SK-N-SH (cell line): ENCODE results near the gene CCDC102A. TPM values are rescaled to one million over a fixed set of nuclear protein-coding genes. Genes with fewer than 3 reads are reported as not detected.

ENCODE experiments used
- CTCF ChIA-PET: fragments of 300-600, 350-600 bp; formaldehyde crosslinking; extraction: SDS; loops from one replicate; lab custom pipeline; 2021; lab: Yijun Ruan, JAX
- POLR2A ChIA-PET: fragments of 350-600 bp; sonication (Branson Sonifier 250); formaldehyde crosslinking; extraction: SDS; loops from one replicate; lab custom pipeline; 2020; ENCODE audit warnings: antibody characterized with exemption, inconsistent platforms; lab: Yijun Ruan, JAX
- DNase-seq: peaks from one replicate; pipeline ENCODE4 v3.0.0; 2012
- H2AFZ ChIP-seq: fragments of 200-600 bp; sonication (generic); 2 replicates; pipeline ENCODE4 v1.8.1; 2016; ENCODE audit warnings: antibody characterized with exemption, mild to moderate bottlenecking, low read depth
- H3F3A ChIP-seq: fragments of 200-600 bp; sonication (generic); replicated peaks from 2 replicates; pipeline ENCODE3; 2016; ENCODE audit warnings: antibody characterized with exemption, mild to moderate bottlenecking; ENCODE audit not compliant: insufficient read depth
- H3K27ac ChIP-seq, 2 experiments: fragments of 200-500 bp in 1 of 2; fragments of 200-600 bp in 1 of 2; sonication (Bioruptor generic) in 1 of 2; sonication (generic), shearing (Covaris generic) in 1 of 2; 2 replicates each; pipeline versions ENCODE4 v1.5.1 to v1.6.1; 2014 to 2016; ENCODE audit warnings: low read depth in 2 of 2, inconsistent platforms in 1 of 2, low read length in 1 of 2, mild to moderate bottlenecking in 1 of 2, mixed read lengths in 1 of 2
- H3K27me3 ChIP-seq: fragments of 200-600 bp; sonication (generic), shearing (Covaris generic); 2 replicates; pipeline ENCODE4 v1.6.1; 2016; ENCODE audit warnings: mixed run types; ENCODE audit not compliant: insufficient read depth
- H3K36me3 ChIP-seq, 2 experiments: fragments of 200-500 bp in 1 of 2; fragments of 200-600 bp in 1 of 2; sonication (Bioruptor generic) in 1 of 2; sonication (generic) in 1 of 2; replicated peaks in 1 of 2; 2 replicates each; pipeline versions ENCODE3 to v1.5.1; 2014 to 2016; ENCODE audit warnings: low read length in 1 of 2, mild to moderate bottlenecking in 1 of 2; ENCODE audit not compliant: insufficient read depth in 2 of 2, control insufficient read depth in 1 of 2
- H3K4me1 ChIP-seq, 2 experiments: fragments of 200-500 bp in 1 of 2; fragments of 200-600 bp in 1 of 2; sonication (Bioruptor generic) in 1 of 2; sonication (generic), shearing (Covaris generic) in 1 of 2; 2 replicates each; pipeline versions ENCODE4 v1.5.1 to v1.6.1; 2014 to 2016; ENCODE audit warnings: low read depth in 1 of 2, low read length in 1 of 2, mixed run types in 1 of 2; ENCODE audit not compliant: insufficient read depth in 2 of 2, control insufficient read depth in 1 of 2
- H3K4me2 ChIP-seq: fragments of 200-600 bp; sonication (generic), shearing (Covaris generic); 2 replicates; pipeline ENCODE4 v1.6.1; 2017; ENCODE audit warnings: mixed run types
- H3K4me3 ChIP-seq, 2 experiments: fragments of 200-500 bp in 1 of 2; fragments of 200-600 bp in 1 of 2; sonication (Bioruptor generic) in 1 of 2; sonication (generic), shearing (Covaris generic) in 1 of 2; 2 replicates each; pipeline versions ENCODE4 v1.5.1 to v1.8.1; 2014 to 2016; ENCODE audit warnings: low read depth in 2 of 2, inconsistent platforms in 1 of 2, low read length in 1 of 2, mild to moderate bottlenecking in 1 of 2, mixed read lengths in 1 of 2, moderate library complexity in 1 of 2
- H3K79me2 ChIP-seq: fragments of 200-600 bp; sonication (generic); 2 replicates; pipeline ENCODE4 v1.8.1; 2017; ENCODE audit warnings: mild to moderate bottlenecking; ENCODE audit not compliant: insufficient read depth
- H3K9ac ChIP-seq: fragments of 200-600 bp; sonication (generic); 2 replicates; pipeline ENCODE4 v1.6.1; 2017; ENCODE audit warnings: mixed run types
- H3K9me2 ChIP-seq: fragments of 200-600 bp; sonication (generic); 2 replicates; pipeline ENCODE4 v1.6.1; 2017; ENCODE audit warnings: mixed run types
- H3K9me3 ChIP-seq: fragments of 200-600 bp; sonication (generic); 2 replicates; pipeline ENCODE4 v1.6.1; 2017; ENCODE audit warnings: mixed run types, mild to moderate bottlenecking, moderate library complexity
- H4K20me1 ChIP-seq: fragments of 200-600 bp; sonication (generic); 2 replicates; pipeline ENCODE4 v1.6.1; 2017; ENCODE audit warnings: mild to moderate bottlenecking, mixed run types; ENCODE audit not compliant: insufficient read depth
- CHD2 ChIP-seq: fragments of 150-350 bp; IDR thresholded peaks from 2 replicates; pipeline ENCODE4 v1.6.1; 2018; ENCODE audit warnings: low read length; ENCODE audit not compliant: partially characterized antibody
- EP300 ChIP-seq, 2 experiments: IDR thresholded peaks; 2 replicates each; pipeline versions ENCODE4 v1.4.0 to v1.6.1; 2012; ENCODE audit warnings: borderline replicate concordance in 1 of 2, low read depth in 1 of 2, low read length in 1 of 2
- EZH2phosphoT487 ChIP-seq: fragments of 200-600 bp; sonication (generic); IDR thresholded peaks from 2 replicates; pipeline ENCODE4 v1.6.1; 2017; ENCODE audit warnings: low read depth, mixed run types, mild to moderate bottlenecking, antibody characterized with exemption, moderate library complexity, borderline replicate concordance
- FOXM1 ChIP-seq: IDR thresholded peaks from 2 replicates; pipeline ENCODE4 v1.4.0; 2012; ENCODE audit warnings: low read depth, mild to moderate bottlenecking
- IRF3 ChIP-seq: fragments of 150-350 bp; IDR thresholded peaks from 2 replicates; pipeline ENCODE4 v1.6.1; 2016; ENCODE audit warnings: mild to moderate bottlenecking, low read depth, low read length
- JUND ChIP-seq: IDR thresholded peaks from 2 replicates; pipeline ENCODE4 v1.4.0; 2012
- MEF2A ChIP-seq: IDR thresholded peaks from 2 replicates; pipeline ENCODE4 v1.4.0; 2012; ENCODE audit warnings: low read depth, borderline replicate concordance
- MXI1 ChIP-seq: IDR thresholded peaks from 2 replicates; pipeline ENCODE4 v1.6.1; 2012; ENCODE audit warnings: mild to moderate bottlenecking, low read depth, low read length, improper control_type of control experiment
- NFIC ChIP-seq: IDR thresholded peaks from 2 replicates; pipeline ENCODE4 v1.4.0; 2012; ENCODE audit warnings: borderline replicate concordance
- POLR2AphosphoS5 ChIP-seq: IDR thresholded peaks from 2 replicates; pipeline ENCODE4 v1.6.1; 2012; ENCODE audit warnings: low read depth, low read length
- RAD21 ChIP-seq: IDR thresholded peaks from 2 replicates; pipeline ENCODE4 v1.6.1; 2012; ENCODE audit warnings: mild to moderate bottlenecking, low read length
- RFX5 ChIP-seq: IDR thresholded peaks from 2 replicates; pipeline ENCODE4 v1.6.1; 2012; ENCODE audit warnings: mild to moderate bottlenecking, improper control_type of control experiment, low read length
- RXRA ChIP-seq: IDR thresholded peaks from 2 replicates; pipeline ENCODE4 v1.4.0; 2012; ENCODE audit warnings: low read depth, mild to moderate bottlenecking, borderline replicate concordance
- TAF1 ChIP-seq: IDR thresholded peaks from 2 replicates; pipeline ENCODE4 v1.6.1; 2012; ENCODE audit warnings: low read depth, mild to moderate bottlenecking, low read length, moderate library complexity, borderline replicate concordance
- TEAD4 ChIP-seq: IDR thresholded peaks from 2 replicates; pipeline ENCODE4 v1.4.0; 2012; ENCODE audit warnings: mild to moderate bottlenecking, borderline replicate concordance; ENCODE audit not compliant: insufficient read depth
- YY1 ChIP-seq: IDR thresholded peaks from 2 replicates; pipeline ENCODE4 v1.4.0; 2012; ENCODE audit warnings: low read depth, mild to moderate bottlenecking
- WGBS: methylation state at CpG from one replicate; pipeline ENCODE4 v1.1.6; 2017; ENCODE audit warnings: low lambda C conversion rate; 5-methylcytosine and 5-hydroxymethylcytosine counted together
- polyA plus RNA-seq, 3 experiments: library from polyadenylated mRNA; depleted of rRNA; stranded (reverse); fragments of >200 nt; gene quantifications; 2 replicates each; pipeline ENCODE4 v1.2.3, GENCODE V29; 2012
- TF ChIP-seq, protein P1 (sequence below): fragments of 200-600 bp; sonication (generic); IDR thresholded peaks from 2 replicates; pipeline ENCODE4 v1.6.1; 2017; ENCODE audit warnings: antibody characterized with exemption, mild to moderate bottlenecking, moderate library complexity
- TF ChIP-seq, protein P2 (sequence below): IDR thresholded peaks from 2 replicates; pipeline ENCODE4 v1.4.0; 2012; ENCODE audit warnings: low read depth

Gene CCDC102A
- polyA plus RNA-seq, 1 of the 3 experiments (the other 2 are of a cell fraction), result 26.2 TPM

DNA sequence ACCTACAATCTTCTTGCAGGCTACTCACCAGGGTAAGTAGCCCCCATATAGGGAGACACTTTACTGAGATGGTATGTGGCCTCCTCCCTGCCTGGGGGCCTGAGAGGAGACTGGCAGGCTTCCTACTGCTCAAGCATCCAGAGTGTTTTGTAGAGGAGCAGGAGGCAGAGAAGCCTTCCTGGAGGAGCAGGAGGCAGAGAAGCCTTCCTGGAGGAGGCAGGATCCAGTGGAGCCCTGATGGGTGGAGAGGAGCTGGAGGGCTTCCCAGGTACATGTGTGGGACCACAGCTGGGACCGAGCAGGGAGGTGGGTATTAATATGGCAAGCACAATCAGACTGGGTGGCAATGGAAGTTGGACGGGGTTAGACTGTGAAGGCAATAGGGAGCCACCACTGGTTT lies 4.0 kb upstream of the CCDC102A start (continued):
- TF ChIP-seq, protein P1, sequence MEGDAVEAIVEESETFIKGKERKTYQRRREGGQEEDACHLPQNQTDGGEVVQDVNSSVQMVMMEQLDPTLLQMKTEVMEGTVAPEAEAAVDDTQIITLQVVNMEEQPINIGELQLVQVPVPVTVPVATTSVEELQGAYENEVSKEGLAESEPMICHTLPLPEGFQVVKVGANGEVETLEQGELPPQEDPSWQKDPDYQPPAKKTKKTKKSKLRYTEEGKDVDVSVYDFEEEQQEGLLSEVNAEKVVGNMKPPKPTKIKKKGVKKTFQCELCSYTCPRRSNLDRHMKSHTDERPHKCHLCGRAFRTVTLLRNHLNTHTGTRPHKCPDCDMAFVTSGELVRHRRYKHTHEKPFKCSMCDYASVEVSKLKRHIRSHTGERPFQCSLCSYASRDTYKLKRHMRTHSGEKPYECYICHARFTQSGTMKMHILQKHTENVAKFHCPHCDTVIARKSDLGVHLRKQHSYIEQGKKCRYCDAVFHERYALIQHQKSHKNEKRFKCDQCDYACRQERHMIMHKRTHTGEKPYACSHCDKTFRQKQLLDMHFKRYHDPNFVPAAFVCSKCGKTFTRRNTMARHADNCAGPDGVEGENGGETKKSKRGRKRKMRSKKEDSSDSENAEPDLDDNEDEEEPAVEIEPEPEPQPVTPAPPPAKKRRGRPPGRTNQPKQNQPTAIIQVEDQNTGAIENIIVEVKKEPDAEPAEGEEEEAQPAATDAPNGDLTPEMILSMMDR, result no peak
- TF ChIP-seq YY1 (no peak), MXI1 (no peak), EP300 (IDR thresholded peaks at IDR 0.05; ENCODE audit: borderline replicate concordance in 1 of 2, low read depth in 1 of 2, low read length in 1 of 2) (no peak), MEF2A (no peak)
- TF ChIP-seq, protein P2, sequence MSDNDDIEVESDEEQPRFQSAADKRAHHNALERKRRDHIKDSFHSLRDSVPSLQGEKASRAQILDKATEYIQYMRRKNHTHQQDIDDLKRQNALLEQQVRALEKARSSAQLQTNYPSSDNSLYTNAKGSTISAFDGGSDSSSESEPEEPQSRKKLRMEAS, result no peak

GRCh38 chr16:57539072-57539796 lies 2.9 kb upstream of the CCDC102A start:
- Histone ChIP-seq H3K9me2 (no peaks in the 10 kb centered on the region), H3F3A (peaks cover 4% of the 10 kb centered on the region), H3K9me3 (no peaks in the 10 kb centered on the region), H3K4me2 (no peak overlapping the region), H3K4me3 (no peak overlapping the region), H4K20me1 (no peaks in the 10 kb centered on the region), H3K4me1 (peaks cover under 1 to 19% of the 10 kb centered on the region in 2 experiments; a peak in 1 of 4 replicates), H3K9ac (no peak overlapping the region), H3K27ac (no peak overlapping the region)
- WGBS, result 78% methylated on average over 10 of the region's 10 CpGs
- ChIA-PET POLR2A (no interaction called here), CTCF (interaction anchor here (0.9 to 1.2 kb wide), 3 partner anchors 37 to 89 kb away, joined by 3 to 6 read pairs (median 4); partner anchors contain the start of gene ADGRG1)
- no peak for DNase-seq
- TF ChIP-seq RFX5 (no peak), CHD2 (no peak), IRF3 (no peak), YY1 (no peak), TAF1 (no peak), RXRA (no peak), JUND (no peak), POLR2AphosphoS5 (no peak), MEF2A (no peak), NFIC (no peak), EZH2phosphoT487 (no peak), RAD21 (no peak), TEAD4 (no peak), FOXM1 (no peak)
- TF ChIP-seq, protein P1, result no peak
- TF ChIP-seq, all 33 proteins: peak for 0
- H3K36me3 ChIP-seq, result peaks cover 0 to 4% of the 10 kb centered on the region in 2 experiments
- H2AFZ ChIP-seq, result no peak overlapping the region
- H3K79me2 ChIP-seq, result peaks cover 9% of the 10 kb centered on the region; the same call in 1 of the 2 replicates
- no peaks in the 10 kb centered on the region for H3K27me3 ChIP-seq
